SH-SY5Y (cell line): Measurements from ENCODE around the gene TNNI3.

Source experiments
- GATA2 ChIP-seq: IDR thresholded peaks from 2 replicates; pipeline ENCODE4 v1.6.1; 2011; ENCODE audit warnings: mild to moderate bottlenecking, low read depth, low read length
- GATA3 ChIP-seq: IDR thresholded peaks from 2 replicates; pipeline ENCODE4 v1.6.1; 2011; ENCODE audit warnings: low read depth, mild to moderate bottlenecking, low read length, moderate library complexity

GRCh38 chr19:55181740-55182139, 24.2 kb upstream of the TNNI3 start:
- TF ChIP-seq GATA3 (no peak), GATA2 (no peak)
